GM21825 (cell line): ENCODE measurements around the gene DTX4.
A peak's percentile ranks its signal among the peaks of the same experiment; 100 is the strongest.

Source experiments
- ATAC-seq: cut with Tn5 transposase; IDR thresholded peaks from one replicate; pipeline ENCODE4 v1.9.1; 2021; ENCODE audit warnings: mild to moderate bottlenecking, moderate library complexity; ENCODE audit not compliant: unreplicated experiment

The DTX4 gene

GRCh38 chr11:59172345-59173079, 580 bp downstream of the DTX4 start:
- ATAC-seq = peak; percentile 28

DNA sequence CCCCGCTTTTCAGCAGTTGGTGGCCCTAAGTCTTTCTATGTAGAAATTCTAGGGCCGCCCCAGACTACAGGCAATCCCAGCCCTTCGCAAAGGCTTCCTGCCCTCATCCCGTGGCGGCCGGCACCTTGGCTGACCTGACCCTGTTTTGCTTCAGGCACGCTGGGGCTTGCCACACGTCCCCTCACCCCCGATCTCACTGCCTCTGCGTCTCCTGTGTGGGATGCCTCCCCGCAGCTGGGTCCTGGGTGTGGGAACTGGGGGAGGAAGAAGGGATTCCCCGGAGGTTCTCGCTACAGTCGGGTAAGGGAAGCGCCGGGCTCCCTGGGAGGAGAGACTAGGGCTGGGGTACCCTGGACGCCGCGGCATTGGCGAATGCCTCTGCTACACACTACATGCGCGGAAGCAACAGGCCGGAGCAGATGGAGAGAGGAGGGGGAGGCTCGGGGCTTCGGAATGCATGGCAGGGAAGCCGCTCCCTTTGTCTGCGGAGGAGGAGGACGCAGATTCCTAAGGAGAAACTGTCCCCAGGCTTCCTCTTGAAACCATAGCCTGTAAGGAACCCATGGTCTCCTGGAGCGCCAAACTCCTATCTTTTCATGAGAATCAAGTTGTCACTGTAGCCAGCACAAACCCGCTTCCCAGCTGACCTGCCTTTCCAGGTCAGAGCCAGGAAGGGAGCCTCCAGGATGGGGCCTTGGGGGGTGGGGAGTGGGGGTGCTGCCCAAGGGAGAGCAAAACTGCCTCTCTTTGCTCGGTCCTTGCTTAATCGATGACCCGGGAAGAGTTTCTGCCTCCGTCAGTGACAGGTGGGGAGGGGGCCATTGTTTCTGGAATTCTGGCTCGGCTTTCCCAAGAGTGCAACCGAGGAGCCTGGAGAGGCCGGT, 1.4 kb downstream of the DTX4 start:
- no peak for ATAC-seq

DNA sequence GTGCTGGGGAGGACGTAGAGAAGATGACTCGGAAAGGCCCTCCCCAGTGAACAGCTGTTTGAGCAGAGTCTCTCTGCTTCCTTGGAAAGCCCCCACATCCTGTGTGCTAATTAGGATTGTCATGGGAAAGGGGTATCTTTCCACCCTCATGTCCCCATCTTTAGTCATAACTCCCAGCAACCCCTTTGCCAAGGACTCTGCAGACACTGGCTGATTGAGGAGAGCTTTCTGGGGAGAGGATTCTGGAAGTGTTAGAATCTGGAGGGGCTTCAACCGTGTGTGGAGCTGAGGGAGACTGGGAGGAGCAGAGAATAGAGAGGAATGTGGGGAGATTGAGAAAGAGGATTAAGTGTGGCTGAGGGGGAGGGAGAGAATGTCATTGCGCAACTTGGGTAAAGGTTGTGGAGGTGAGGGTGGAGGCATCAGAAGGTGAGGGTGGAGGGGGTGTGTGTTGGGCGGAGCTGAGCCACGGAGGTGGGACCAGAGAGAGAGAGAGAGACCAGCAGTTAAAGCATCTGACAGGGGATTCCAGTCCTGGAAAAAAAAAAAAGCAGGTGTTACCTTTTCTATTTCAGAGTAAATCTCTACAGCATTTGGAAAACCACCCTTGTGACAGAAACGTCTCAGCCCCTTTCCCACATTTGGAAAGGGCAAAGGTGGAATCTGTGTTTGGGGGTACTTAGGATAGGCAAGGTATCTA, 2.2 kb downstream of the DTX4 start:
- no peak for ATAC-seq

- ATAC-seq = no peak
Observed at GRCh38 chr11:59174664-59175033, 2.7 kb downstream of the DTX4 start.

DNA sequence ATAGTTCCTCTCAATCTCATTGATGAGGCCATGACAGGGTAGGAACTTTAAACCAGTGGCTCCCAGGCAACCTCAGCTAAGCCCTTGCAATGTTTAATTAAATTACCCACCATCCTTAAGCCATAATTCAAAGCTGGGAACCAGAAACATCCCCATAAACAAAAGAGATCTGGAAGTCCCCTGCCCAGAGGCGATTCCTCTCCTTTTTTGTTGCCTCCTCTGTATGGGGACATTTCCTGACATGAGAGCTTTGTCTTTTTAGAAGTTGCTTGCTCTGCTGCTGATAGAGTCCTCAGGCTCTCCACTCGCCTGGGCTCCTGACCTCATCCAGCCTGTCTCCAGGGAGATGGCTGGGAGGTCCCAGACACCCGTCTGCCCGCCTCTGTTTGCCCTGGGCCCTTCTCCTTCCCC, 3.2 kb downstream of the DTX4 start:
- ATAC-seq = no peak

GRCh38 chr11:59176330-59176729, 4.4 kb downstream of the DTX4 start:
- ATAC-seq = no peak

DNA sequence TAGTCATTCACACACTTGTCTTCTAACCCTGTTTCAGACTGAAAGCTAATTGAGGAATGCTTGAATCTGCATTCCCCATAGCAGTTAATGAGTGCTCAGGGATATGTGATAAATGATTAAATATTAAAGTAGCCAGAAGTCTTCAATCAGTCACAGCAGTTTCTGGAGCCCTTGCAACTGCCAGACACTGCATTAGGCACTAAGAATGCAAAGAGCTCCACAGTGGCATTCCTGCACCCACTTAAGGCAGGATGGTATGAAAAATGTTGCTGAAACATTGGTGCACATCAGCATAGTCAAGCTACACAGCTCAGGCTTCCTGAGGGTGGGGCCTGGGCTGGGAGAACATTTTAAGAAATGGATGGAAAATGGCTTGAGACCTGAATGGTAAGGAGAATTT, 6.5 kb downstream of the DTX4 start:
- no peak for ATAC-seq

GRCh38 chr11:59179121-59179520, 7.2 kb downstream of the DTX4 start:
- ATAC-seq = no peak

DNA sequence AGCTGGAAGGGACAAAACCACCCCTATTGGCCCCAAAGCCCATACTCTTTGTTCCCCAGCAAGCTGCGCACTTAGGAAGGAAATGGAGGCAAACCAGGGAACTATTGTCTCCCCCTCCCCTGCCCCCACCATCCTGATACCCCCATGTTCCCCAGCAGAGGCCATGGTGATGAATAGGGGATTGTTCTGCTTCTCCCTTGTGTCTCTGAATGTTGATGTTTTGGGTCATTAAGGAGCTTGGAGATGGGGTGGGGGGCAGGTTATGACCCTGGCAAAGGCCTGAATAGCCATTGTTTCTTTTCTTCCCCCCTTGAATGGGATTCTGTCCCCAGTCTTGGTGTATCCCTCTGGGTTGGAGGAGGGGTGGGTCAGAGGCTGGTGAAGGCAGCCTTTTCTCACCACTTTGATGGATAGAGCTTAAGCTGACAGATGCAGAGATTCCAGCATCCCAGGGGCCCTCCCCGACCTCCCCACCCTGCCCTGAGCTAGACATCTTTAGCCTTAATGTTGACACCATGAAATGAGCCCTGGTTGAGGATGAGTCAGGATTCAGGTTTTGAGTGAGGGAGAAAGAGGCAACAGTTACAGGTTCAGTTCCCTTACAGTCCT, 8.3 kb downstream of the DTX4 start:
- ATAC-seq = no peak

- ATAC-seq = no peak
Observed at GRCh38 chr11:59180907-59181306, 9.0 kb downstream of the DTX4 start.

- ATAC-seq = no peak
Observed at GRCh38 chr11:59181746-59182456, 10.0 kb downstream of the DTX4 start.

DNA sequence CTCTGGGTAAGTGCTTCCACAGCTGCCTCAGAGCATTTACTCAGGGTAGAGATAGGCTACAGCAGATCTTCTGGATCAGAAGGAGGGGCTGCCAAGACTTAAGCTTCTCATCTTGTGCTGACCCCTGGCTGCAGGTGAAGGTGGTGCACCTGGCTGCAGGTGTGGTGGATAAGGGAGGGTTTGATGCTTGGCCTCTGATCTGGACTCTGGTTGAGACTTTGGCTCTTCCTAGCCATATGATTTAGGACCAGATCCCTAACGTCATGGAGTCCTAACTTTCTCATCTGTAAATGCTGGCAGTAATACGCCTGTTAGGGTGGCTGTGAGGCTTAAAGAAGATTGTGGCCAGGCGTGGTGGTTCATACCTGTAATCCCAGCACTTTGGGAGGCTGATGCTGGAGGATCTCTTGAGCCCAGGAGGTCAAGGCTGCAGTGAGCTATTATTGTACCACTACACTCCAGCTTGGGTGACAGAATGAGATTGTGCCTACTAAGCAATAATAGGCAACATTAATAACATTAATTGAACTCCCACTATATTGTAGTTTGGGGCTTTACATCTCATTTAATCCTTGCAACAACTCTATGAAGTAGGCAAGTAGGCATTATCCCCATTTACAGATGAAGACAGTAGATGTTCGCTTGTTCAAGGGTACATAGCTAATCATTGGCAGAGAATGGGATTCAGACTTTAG, 10.7 kb downstream of the DTX4 start:
- ATAC-seq = no peak

GRCh38 chr11:59183771-59184170, 11.8 kb downstream of the DTX4 start:
- no peak for ATAC-seq

DNA sequence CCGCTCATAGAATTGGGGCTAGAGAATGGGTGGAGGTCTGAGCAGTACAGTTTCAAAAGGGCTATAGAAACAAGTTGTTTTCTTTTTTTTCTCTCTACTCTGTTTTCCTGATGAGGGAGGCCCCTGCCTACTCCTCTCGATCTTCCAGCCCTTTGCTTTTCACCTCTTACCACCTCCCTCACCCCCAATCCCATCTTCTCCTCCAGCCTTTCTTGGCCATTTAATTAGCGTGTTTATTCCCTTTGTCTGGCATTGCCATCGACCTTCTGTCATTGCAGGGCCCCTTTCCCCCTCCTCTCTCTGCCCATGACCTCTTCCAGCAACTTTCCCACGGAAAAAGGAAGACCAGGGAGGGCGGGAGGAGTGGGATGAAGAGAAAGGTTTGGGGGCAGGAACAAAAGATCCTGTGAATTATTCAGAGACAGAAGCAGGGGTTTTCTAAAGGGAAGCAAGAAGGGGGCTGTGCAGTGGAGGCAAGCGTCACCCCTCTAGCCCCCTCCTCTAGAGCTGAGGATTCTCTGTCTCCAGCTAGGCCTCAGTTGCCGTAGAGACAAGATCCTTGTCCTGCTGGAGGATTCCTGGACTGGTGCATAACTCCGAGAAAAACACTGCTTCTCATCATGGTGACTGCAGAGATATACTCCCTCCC, 12.9 kb downstream of the DTX4 start:
- no peak for ATAC-seq

DNA sequence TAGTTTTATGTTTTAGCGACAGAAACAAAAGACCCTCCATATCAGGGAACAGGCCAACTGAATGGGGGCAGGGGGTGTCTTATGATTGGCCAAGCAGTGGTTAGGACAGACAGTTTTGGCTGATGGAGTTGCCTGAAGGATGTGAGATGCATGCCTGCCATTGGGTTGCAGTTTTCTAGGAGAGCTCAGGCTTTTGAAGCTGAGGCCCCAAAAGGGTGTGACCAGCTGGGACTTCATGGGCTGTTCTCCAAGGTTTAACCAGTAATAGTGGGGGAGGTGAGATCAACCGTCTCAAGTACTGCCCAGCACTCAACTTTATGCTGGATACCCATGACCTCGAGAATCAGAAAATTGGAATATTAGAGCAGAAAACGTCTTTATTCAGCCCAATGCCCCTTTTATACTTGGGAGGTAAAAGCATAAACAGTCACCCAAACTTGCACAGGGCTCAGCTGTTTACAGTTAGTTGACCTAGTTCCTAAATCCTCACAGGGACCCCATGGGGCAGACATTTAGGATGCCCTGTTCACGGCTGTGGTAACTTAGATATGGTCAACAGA, 13.5 kb downstream of the DTX4 start:
- ATAC-seq = no peak

DNA sequence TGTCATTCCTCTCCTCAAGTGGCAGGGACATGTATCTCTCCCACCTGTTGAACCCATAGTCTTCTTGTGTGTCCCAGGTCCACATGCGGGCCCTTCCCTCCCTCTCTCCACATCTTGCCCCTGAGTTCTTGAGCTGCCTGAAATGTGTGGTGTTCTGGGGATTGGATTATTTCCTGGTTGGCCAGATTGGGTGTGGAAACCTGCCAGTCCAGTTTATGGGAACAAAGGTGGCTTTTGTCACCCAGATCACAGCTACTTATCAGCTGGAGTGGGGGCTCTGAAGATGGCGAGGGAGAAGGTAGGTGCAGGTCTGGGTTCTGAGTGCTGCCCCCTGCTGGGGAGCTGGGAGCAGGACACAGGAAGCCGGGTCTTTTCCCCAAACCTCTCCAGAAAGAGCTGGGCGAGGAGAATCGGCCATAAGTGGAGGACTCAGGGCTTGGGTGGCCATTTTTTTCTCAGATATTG, 14.2 kb downstream of the DTX4 start:
- ATAC-seq = no peak

- no peak for ATAC-seq
Observed at GRCh38 chr11:59187035-59187434, 15.1 kb downstream of the DTX4 start.

DNA sequence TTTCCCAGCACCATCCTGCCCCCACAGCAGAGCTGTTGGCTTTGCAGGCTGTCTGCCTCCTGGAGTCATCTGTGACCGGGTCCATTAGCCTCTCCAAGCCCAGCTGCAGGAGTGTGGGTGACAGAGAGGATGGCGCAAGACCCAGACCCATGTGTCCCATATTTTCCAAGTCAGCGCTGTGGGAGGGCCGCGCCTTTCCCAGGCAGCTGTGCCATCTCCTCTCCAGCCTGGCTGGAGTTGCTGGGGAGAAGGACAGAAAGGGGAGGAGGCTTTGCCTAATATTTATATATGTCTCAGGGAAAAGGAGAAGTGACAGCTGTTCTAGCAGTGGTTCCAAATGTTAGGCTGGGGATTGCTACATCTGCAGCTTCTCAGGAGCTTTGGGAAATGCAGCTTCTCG, 15.7 kb downstream of the DTX4 start:
- no peak for ATAC-seq

DNA sequence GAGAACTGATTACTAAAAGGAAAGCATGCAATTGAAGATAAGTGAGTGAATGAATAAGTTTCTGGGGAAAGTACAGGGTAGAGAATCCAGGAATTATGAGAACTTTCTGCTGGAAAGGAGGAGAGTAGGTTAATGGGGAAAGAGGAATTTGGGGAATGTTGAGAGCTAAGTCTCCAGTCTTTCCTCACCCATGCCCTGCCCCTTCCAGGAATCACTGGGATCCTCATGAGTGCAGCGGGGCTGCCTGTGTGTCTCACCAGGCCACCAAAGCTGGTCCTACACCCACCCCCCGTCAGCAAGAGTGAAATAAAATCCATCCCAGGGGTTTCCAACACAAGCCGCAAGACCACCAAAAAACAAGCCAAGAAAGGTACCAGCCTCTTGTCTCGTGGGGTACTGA, 17.0 kb downstream of the DTX4 start:
- ATAC-seq = no peak
